HG03025 (cell line): Measurements from ENCODE around the gene SLC47A2.

Experiments
- ATAC-seq: cut with Tn5 transposase; IDR thresholded peaks from one replicate; pipeline ENCODE4 v1.9.1; 2021; ENCODE audit warnings: mild to moderate bottlenecking, moderate library complexity; ENCODE audit not compliant: unreplicated experiment, low FRiP score

The SLC47A2 gene

DNA sequence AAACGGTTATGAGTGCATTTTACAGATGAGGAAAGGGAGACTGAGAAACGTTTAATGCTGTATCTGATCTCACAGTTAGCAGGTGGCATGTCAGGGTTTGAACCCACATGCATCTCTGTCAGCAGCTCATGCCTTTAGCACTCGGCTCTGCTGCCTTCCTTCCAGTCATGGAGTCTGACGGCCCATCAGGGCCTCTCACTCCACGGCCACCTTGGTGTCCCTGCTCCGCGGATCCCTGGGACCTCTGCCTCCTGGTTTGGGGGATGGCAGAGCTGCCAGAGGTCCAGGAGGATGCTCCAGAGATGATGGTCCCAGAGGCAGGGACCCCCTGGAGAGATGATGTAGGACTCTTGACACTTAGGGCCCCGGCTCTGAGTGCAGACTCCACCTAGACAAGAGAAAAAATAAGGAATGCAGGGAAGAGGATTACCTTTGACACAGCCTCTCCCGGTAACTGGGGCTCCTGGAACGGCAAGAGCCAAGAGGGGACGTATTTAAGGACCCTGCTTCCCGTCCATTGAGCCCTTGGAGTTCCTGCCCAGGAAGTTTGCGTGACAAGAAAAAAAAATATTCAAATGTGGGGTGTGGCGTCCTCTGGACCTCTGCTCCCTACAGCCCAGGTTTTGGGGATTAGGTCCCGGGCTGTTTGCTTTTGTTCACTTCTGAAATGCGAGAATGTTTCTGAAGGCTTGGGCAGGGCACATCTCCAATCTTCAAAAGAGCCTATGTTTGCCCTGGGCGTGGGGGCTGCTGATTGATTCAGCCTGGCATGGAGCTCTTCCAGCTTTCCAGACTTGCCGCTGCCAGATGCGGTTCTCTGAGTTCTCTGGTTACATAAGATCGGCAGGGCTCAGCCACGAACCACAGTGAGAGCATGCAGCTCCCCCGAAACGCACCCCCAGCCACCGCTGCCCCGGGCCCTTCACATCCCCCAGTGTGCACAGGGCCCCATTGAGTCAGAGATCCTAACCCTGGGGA is 31.7 kb upstream of the SLC47A2 start, which contains the start of gene ALDH3A1:
ALDH3A1 (minus strand) TSS at position 470 of the 978 bp plus-strand sequence. CDS start 3,169 bp downstream, outside the sequence.
- no peak for ATAC-seq

- ATAC-seq, result no peak
Measured at GRCh38 chr17:19747159-19747719, 30.9 kb upstream of the SLC47A2 start.

DNA sequence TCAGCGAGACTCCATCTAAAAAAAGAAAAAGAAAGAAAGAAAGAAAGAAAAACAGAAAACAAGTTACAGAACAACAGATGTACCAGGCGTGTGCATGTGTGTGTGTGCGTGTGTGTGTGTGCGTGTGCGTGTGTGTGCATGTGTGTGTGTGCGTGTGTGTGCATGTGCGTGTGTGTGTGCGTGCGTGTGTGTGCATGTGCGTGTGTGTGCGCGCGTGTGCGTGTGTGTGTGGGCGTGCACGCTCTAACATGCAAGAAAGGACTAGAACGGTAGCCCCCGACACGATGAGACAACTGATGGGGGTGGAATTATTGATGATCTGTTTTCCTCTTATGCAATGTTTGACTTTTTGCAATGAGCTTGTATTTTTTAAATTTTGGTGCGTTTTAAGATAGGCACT is 30.1 kb upstream of the SLC47A2 start:
- ATAC-seq, result no peak

GRCh38 chr17:19744922-19745757 is 28.8 kb upstream of the SLC47A2 start:
- ATAC-seq, result no peak

DNA sequence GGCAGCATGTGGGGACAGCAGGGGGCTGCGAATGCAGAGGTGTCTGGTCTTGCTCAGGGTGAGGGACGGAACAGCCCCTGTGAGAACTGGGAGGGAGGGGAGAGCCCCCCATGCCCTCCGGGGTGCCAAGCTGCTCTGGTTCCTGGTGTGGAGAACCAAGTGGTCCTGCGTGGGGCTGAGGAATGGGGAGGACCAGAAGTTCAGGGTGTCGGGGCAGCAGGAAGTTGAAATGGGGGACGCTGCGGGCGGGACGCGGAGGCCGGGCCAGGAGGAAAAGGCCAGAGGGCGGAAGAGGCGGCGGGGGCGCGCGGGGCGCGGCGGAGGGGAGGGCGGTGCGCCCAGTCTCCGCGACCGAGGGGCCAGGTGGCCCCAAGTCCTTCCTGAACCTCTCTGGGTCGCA is 28.1 kb upstream of the SLC47A2 start:
- ATAC-seq, result no peak

DNA sequence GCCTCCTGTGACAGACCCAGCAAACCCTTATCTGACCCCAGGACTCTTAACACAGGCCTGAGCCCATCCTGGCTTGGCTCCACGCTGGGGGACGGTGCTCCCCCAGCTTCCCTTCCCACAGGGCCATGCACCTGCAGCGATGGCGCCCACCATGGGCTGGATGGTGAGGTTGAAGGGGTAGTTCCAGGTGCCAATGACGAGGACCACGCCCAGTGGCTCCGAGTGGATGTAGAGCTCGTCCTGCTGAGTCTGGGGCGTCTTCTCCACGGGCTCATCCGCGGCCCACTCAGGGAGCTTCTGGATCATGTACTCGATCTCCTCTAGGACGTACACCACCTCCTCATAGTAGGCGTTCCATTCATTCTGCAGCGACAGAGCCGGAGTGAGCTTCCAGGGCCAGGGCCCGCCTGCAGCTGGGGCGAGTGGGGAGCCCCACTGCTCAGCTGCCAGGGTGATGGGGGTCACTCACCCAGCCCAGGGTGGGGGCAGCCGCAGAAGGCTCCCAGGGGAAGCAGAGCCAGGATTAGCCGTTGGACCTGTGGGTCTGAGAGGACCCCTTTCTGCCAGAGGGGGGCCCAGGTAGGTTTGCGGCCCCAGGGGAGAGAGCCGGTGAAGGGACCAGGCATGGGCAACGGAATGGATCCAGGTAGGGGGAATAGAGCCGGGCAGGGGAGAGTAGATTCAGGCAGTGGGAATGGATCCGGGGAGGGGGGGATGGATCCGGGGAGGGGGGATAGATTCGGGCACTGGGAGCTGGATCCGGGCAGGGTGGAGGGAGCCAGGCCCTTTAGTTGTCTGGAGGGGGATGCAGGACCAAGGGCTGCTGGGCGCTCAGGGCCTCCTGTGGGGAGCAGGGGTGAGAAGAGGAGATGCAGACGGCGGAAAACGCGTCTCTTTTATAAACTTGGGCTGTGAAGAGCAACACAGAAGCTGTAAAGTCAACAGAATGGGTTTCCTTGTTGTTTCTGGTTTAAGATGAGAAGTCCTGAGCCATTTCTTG is 27.0 kb upstream of the SLC47A2 start:
- ATAC-seq, result no peak

GRCh38 chr17:19742495-19742894 is 26.1 kb upstream of the SLC47A2 start:
- no peak for ATAC-seq

DNA sequence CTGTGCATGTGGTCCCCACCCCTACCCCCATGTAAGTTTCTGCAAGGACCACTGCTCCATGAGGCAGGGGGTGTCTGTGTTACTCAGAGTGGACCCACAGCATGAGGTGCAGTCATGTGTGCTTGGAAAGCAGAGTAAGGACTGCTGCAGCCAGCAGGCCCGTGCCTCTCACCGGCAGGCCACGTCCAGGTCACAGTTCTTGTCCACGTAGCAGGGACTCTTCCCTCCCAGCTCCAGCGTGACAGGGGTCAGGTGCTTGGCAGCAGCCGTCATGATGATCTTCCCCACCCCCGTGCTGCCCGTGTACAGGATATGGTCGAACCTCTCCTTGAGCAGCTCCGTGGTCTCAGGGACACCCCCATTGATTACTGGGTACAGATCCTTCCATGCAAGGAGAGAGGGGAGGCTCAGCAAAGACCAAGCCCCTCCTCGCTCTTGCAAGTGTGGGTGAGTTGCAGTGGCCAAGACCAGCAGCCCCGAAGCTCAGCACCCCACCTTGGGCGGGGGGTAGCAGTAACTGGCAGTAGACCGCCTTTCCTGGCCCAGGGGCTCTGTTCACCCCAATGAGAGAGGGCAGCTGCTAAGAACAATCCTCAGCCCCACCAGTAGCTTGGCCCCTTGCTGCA is 25.6 kb upstream of the SLC47A2 start:
- no peak for ATAC-seq

- no peak for ATAC-seq
Measured at GRCh38 chr17:19740933-19741332, 24.5 kb upstream of the SLC47A2 start.

DNA sequence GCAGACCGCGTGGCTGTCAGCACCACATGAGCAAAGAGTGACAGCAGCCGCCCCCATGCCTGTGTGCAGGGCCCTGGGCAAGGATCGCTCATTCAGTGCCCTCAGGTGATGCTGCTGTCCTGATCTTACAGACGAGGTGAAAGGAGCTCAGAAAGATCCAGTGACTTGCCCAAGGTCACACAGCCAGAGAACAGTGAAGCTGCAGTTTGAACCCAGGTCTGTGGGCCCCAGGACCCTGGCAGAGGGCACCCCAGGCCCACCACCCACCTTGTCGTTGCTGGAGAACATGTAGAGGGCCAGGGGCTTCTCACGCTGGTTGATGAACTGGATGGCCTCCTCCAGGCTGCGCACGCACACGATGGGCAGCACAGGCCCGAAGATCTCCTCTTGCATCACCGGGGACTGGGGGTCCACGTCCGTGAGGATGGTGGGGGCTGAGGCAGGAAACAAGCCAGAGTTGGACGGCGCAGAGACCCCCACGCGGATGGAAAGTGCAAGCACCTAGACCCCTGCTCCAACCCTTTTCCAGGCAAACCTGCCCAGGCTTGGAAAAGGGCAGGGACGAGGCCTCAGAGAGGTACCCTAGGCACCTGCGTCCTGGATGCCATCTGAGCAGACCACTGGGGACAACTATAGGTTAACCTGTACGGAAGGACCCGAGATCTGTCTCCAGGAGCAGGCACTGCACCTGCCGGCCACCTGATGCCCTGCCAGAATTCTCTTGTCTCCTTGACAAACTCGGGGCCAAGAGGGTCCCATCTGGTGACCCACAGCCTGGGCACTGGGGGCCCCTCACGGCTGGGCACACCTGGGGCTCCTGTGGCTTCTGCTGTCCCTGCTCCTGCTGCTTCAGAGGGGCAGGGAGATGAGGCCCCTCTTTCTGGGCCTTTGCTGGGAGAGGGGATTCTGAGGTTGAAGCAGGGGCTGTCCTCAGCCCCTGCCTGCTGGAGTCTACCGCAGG is 23.1 kb upstream of the SLC47A2 start:
- no peak for ATAC-seq

- no peak for ATAC-seq
Measured at GRCh38 chr17:19738757-19739156, 22.4 kb upstream of the SLC47A2 start.

DNA sequence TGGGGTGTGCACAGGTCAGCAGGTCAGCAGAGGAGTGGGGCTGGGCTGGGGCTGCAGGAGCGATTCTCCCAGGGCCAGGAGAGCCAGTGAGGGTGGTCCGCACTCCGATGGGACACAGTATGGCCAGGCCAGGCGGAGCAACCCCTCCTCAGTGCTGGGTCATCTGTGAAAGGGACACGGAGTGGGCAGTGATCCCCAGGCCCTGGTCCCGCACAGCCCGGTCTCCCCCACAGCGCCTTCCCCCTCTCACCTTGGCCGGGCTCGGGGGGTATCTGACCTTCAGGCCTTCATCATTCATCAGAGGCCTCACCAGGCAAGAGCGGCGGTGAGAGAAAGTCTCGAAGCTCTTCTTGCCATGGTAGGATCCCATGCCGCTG is 21.7 kb upstream of the SLC47A2 start:
- no peak for ATAC-seq

DNA sequence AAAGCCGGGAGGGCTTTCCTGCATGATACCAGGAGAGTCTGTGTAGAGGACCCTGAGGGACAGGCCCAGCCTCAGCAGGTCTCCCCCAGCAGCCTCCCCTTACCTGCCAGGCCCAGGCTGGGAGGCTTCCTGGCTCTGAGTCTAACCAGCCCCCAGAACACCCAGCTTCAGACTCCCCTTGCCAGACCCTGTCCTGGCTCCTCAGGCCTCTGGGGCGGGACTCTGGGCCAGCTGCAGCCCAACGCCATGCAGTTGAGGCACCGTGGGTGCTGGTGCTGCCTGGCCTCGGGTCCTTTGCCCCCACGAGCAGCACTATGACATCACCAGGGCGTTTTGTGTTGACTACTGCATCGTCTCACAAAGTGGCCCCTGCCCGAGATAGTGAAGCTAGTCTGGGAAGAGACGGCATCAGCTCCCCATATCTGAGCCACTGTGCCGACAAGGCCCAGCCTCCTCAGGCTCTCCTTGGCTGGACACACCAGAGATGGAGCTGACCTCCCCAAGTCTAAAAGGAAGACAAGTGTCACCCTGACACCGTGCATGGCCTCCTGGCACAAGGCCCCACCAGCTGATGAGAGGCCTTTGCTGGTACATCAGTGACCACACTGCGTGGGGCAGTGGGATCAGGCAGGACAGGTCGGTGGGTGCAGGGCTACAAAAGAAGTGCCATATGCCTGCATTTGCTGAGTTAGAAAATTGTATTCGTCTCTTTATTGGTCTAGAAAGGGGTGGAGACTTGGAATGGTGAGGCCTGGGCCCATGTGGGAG is 21.1 kb upstream of the SLC47A2 start:
- ATAC-seq, result no peak

DNA sequence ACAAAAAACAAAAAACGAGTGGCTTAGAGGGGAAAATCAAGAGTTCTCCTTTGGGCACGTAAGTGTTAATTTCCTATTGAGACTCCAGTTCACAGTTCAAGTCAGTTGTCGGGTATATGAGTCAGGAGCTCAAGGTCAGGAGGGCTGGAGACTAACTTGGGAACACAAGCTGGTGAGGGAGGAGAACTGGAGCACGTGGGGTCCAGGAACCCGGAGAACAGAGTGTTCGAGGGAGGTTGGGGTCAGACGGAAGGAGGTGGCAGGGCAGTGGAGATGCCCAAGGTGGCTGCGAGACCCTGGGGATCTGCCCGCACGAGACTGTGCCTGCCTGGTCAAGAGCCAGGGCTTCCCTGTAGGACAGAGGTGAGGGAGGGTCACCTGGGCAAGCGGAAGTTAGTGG is 19.7 kb upstream of the SLC47A2 start:
- no peak for ATAC-seq

DNA sequence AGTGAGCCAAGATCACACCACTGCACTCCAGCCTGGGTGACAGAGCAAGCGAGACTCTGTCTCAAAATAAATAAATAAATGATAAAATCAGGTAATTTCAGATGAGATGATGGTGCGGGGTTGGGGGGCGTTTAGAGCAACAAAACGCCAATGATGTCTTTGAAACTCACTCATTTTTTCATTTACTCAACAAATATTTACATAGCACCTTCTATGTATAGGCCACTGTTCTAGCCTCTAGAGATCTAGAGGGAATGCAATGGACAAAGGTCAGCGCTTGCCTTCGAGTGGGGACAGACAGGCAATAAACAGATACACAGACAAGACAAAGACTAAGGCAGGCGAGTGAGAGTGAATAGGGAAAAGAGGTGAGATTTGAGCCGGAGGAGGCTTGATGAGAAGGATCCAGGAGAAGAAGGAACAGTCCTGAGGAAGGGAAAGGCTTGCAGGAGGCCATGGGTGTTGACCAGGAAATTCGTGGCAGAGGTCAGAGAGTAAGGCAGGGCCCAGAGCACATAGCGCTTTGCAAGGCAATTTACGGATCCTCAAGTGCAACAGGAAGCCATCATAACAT is 17.7 kb upstream of the SLC47A2 start:
- no peak for ATAC-seq

DNA sequence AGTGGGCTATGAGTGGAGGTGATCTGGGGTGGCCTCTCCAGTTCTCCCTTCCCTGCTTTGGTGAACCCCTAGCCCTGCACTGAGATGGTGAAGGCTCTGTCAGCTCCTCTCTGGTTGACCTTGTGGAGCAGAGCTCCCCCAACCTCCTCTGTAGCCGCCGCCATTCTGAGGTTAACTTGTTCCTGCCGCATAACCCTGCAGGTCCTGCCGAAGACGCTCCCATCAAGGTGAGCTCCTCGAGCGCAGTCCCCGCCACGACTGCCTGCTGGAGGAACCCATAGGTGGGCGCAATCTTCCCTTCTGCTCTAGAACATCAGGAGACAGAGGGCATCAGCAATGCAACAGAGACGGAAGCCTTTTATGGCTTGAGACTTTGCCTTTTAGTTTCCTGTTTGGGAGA is 15.2 kb upstream of the SLC47A2 start:
- ATAC-seq, result no peak

DNA sequence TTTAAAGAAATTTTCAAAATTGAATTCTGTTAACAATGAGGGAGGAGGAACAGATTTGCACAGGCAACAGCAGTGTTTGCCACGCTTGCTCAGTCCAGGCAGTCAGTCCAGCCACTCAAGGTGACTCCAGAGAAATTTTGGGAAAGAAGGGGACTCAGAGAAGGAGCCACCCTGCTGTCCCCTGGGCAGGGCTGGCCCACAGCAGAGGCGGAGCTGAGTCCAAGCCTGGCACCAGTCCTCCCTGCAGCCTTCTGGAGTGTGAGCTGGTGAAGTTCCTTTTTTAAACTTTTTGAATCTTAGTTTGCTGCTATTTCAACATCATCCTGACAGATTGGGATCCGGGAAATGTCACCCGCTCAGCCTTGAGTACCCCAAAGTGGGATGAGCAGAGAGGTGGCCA is 14.5 kb upstream of the SLC47A2 start:
- no peak for ATAC-seq
